Parathyroid adenoma (tissue), 2 donors: ENCODE data around the gene KDM1B.

Experiments
- H2AFZ ChIP-seq: fragments of 300-600 bp; sonication (generic); one replicate; pipeline ENCODE4 v1.7.0; 2017; ENCODE audit warnings: antibody characterized with exemption, mild to moderate bottlenecking
- H3K27ac ChIP-seq: fragments of 300-600 bp; sonication (generic); one replicate; pipeline ENCODE4 v1.7.0; 2017
- H3K27me3 ChIP-seq: fragments of 300-600 bp; sonication (generic); one replicate; pipeline ENCODE4 v1.7.0; 2017; ENCODE audit warnings: low read length; ENCODE audit not compliant: control insufficient read depth, insufficient read depth
- H3K36me3 ChIP-seq: fragments of 300-600 bp; sonication (generic); one replicate; pipeline ENCODE4 v1.7.0; 2017; ENCODE audit warnings: low read length; ENCODE audit not compliant: control insufficient read depth, insufficient read depth
- H3K4me1 ChIP-seq: fragments of 300-600 bp; sonication (generic); one replicate; pipeline ENCODE4 v1.7.0; 2017; ENCODE audit warnings: control low read depth
- H3K4me2 ChIP-seq: fragments of 300-600 bp; sonication (generic); one replicate; pipeline ENCODE4 v1.7.0; 2017; ENCODE audit warnings: low read length
- H3K4me3 ChIP-seq: fragments of 300-600 bp; sonication (generic); one replicate; pipeline ENCODE4 v1.7.0; 2017; ENCODE audit warnings: low read depth, low read length
- H3K79me2 ChIP-seq: fragments of 300-600 bp; sonication (generic); one replicate; pipeline ENCODE4 v1.7.0; 2017; ENCODE audit warnings: control low read depth
- H3K9ac ChIP-seq: fragments of 300-600 bp; sonication (generic); one replicate; pipeline ENCODE4 v1.7.0; 2017; ENCODE audit warnings: mild to moderate bottlenecking
- H3K9me3 ChIP-seq: fragments of 300-600 bp; sonication (generic); one replicate; pipeline ENCODE4 v1.7.0; 2017; ENCODE audit warnings: low read length; ENCODE audit not compliant: control insufficient read depth
- CTCF ChIP-seq: fragments of 300-600 bp; sonication (generic); IDR thresholded peaks from one replicate; pipeline ENCODE4 v1.7.0; 2017; ENCODE audit warnings: antibody characterized with exemption, mild to moderate bottlenecking
- donor health status: primary hyperparathyroidism.

KDM1B gene

DNA sequence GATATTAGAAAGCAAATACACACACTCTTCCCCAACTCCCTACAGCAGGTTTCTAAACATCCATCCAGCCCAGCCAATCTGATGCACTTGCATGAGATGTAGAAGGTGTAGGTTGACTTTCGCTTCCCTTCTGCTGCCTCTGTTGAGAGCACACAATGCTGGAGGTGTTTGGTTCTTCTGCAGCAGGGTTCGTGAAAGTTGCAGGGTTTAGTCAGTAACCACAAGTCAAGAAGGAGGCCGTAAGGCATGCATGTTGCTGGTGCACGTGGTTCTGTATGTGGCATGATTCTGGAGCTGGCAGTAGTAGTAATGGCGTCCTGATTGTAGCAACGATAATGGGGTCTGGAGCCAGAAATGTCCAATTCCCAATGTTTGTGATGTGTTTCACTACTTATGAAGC, 56.1 kb downstream of the KDM1B start:
- Histone ChIP-seq H3K4me2 (no peak overlapping the region), H3K9me3 (no peaks in the 10 kb centered on the region), H3K79me2 (no peaks in the 10 kb centered on the region), H3K27ac (no peak overlapping the region), H3K27me3 (no peaks in the 10 kb centered on the region), H2AFZ (no peak overlapping the region), H3K9ac (no peak overlapping the region), H3K4me3 (no peak overlapping the region), H3K36me3 (no peaks in the 10 kb centered on the region), H3K4me1 (no peaks in the 10 kb centered on the region)
- no peak for TF ChIP-seq CTCF

GRCh38 chr6:18212231-18212630, 57.0 kb downstream of the KDM1B start:
- Histone ChIP-seq H3K36me3 (no peaks in the 10 kb centered on the region), H3K79me2 (no peaks in the 10 kb centered on the region), H3K4me2 (no peak overlapping the region), H3K27ac (no peak overlapping the region), H2AFZ (no peak overlapping the region), H3K9me3 (no peaks in the 10 kb centered on the region), H3K4me3 (no peak overlapping the region), H3K9ac (no peak overlapping the region), H3K27me3 (no peaks in the 10 kb centered on the region), H3K4me1 (no peaks in the 10 kb centered on the region)
- no peak for TF ChIP-seq CTCF

- Histone ChIP-seq H3K4me1 (no peaks in the 10 kb centered on the region), H3K27ac (no peak overlapping the region), H3K9me3 (no peaks in the 10 kb centered on the region), H3K27me3 (no peaks in the 10 kb centered on the region), H2AFZ (no peak overlapping the region), H3K9ac (no peak overlapping the region), H3K4me2 (no peak overlapping the region), H3K36me3 (no peaks in the 10 kb centered on the region), H3K79me2 (no peaks in the 10 kb centered on the region), H3K4me3 (no peak overlapping the region)
- TF ChIP-seq CTCF = no peak
Observed at GRCh38 chr6:18213439-18213838, 58.2 kb downstream of the KDM1B start.

DNA sequence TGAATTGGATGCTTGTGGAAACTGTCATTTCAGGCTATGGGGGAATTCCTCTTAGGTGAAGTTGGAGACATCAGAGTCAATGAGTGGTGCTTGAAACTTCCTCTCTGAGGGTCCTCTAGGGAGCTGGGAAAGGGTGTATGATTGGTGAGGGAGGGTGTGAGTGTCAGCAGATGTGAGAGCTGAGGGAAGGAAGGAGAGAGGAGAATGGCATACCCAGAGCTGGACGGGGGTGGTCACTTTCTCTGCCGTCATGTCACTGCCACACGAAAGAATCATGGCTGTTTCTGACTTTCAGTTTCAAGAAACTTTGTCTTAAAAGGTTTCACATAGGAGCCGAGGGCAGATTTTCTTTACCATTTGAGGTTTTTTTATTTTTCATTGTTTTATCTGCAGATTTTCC, 58.8 kb downstream of the KDM1B start:
- Histone ChIP-seq H3K4me3 (no peak overlapping the region), H3K4me2 (no peak overlapping the region), H3K9me3 (no peaks in the 10 kb centered on the region), H3K4me1 (no peaks in the 10 kb centered on the region), H3K27me3 (no peaks in the 10 kb centered on the region), H3K79me2 (no peaks in the 10 kb centered on the region), H3K36me3 (no peaks in the 10 kb centered on the region), H3K27ac (no peak overlapping the region), H2AFZ (no peak overlapping the region), H3K9ac (no peak overlapping the region)
- no peak for TF ChIP-seq CTCF

DNA sequence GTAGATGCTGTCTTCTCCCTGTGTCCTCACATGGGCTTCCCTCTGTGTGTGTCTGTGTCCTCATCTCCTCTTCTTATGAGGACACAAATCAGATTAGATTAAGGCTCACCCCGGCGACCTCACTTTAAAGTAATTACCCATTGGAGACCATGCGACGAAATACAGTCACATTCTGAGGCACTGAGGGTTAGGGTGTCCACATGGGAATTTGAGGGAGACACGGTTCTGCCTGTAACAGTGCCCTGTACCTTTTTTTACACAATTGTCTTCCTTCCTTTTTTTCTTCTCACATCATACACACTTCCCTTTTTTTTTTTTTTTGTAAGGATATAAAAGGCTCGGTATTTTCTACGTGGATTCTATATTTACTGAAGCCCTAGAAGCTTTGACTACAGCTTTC, 60.2 kb downstream of the KDM1B start:
- TF ChIP-seq CTCF = no peak
- Histone ChIP-seq H3K4me3 (no peak overlapping the region), H3K27me3 (no peaks in the 10 kb centered on the region), H3K4me1 (no peaks in the 10 kb centered on the region), H2AFZ (no peak overlapping the region), H3K27ac (no peak overlapping the region), H3K9me3 (no peaks in the 10 kb centered on the region), H3K79me2 (no peaks in the 10 kb centered on the region), H3K9ac (no peak overlapping the region), H3K4me2 (no peak overlapping the region), H3K36me3 (no peaks in the 10 kb centered on the region)
